MCF 10A (cell line): Measurements from ENCODE around the gene ASB3. TPM values are rescaled to one million over a fixed set of nuclear protein-coding genes. Genes with fewer than 3 reads are reported as not detected.

Source experiments
- BruUV-seq: library from RNA; stranded (reverse); fragments of 400-500 nt; replicated peaks from 2 replicates; lab custom pipeline; 2021; lab: Mats Ljungman, UMichigan
- CTCF ChIA-PET: fragments of 300-600 bp; sonication (Branson Sonifier 250); formaldehyde crosslinking; extraction: SDS; loops from one replicate; lab custom pipeline; 2021; ENCODE audit warnings: antibody characterized with exemption, inconsistent platforms; lab: Yijun Ruan, JAX
- POLR2A ChIA-PET: fragments of 300-600, 350-650 bp; sonication (Branson Sonifier 250); formaldehyde crosslinking; extraction: SDS; loops from one replicate; lab custom pipeline; 2020; ENCODE audit warnings: antibody characterized with exemption, inconsistent platforms; lab: Yijun Ruan, JAX
- DNase-seq: peaks from one replicate; pipeline ENCODE4 v3.0.0-alpha.2; 2018; ENCODE audit not compliant: unreplicated experiment
- H3K27ac Mint-ChIP-seq: one replicate; pipeline ENCODE4 v1.8.0; 2022; ENCODE audit warnings: mild to moderate bottlenecking, low read depth, mixed read lengths; ENCODE audit not compliant: unreplicated experiment
- H3K27me3 Mint-ChIP-seq: one replicate; pipeline ENCODE4 v1.8.0; 2022; ENCODE audit warnings: mixed read lengths; ENCODE audit not compliant: insufficient read depth, unreplicated experiment
- H3K36me3 Mint-ChIP-seq: one replicate; pipeline ENCODE4 v1.8.0; 2022; ENCODE audit warnings: mild to moderate bottlenecking, moderate library complexity, mixed read lengths; ENCODE audit not compliant: insufficient read depth, unreplicated experiment
- H3K4me1 Mint-ChIP-seq: one replicate; pipeline ENCODE4 v1.8.0; 2022; ENCODE audit warnings: mixed read lengths; ENCODE audit not compliant: insufficient read depth, unreplicated experiment
- H3K4me3 Mint-ChIP-seq: one replicate; pipeline ENCODE4 v1.8.0; 2022; ENCODE audit warnings: mild to moderate bottlenecking, moderate library complexity, mixed read lengths; ENCODE audit not compliant: unreplicated experiment
- H3K9me3 Mint-ChIP-seq: one replicate; pipeline ENCODE4 v1.8.0; 2022; ENCODE audit warnings: mixed read lengths; ENCODE audit not compliant: unreplicated experiment
- CTCF ChIP-seq: fragments of 200-600 bp; IDR thresholded peaks from one replicate; pipeline ENCODE4 v1.8.0; 2022; ENCODE audit warnings: antibody characterized with exemption, mild to moderate bottlenecking; ENCODE audit not compliant: unreplicated experiment
- intact Hi-C: fragments of 100-400 bp; cut with micrococcal nuclease; formaldehyde crosslinking; loops from 2 replicates; pipeline ENCODE4 v1.14.1; 2022
- total RNA-seq: library from RNA; stranded (reverse); gene quantifications from 2 replicates; pipeline ENCODE4 v1.2.3, GENCODE V29; 2022

Gene ASB3
- total RNA-seq, 1 experiment from 2014 or later: 19.7 TPM

- Mint-ChIP-seq H3K27me3 (no peaks in the 10 kb centered on the region), H3K27ac (no peak overlapping the region), H3K4me3 (no peak overlapping the region), H3K36me3 (no peaks in the 10 kb centered on the region), H3K4me1 (no peaks in the 10 kb centered on the region), H3K9me3 (no peaks in the 10 kb centered on the region)
- ChIA-PET CTCF (interaction anchor here (0.7 to 0.9 kb wide), 2 partner anchors 12 to 222 kb away, joined by 3 read pairs; no protein-coding TSS in a partner anchor), POLR2A (interaction anchor here (0.6 kb wide), 1 partner anchor 601 kb away, joined by 4 read pairs; no protein-coding TSS in a partner anchor)
- no peak for DNase-seq
- BruUV-seq: no TSS peak
- intact Hi-C loops: no loop called here
- TF ChIP-seq CTCF: no peak
Measured at GRCh38 chr2:53646788-53647187, 140.0 kb downstream of the ASB3 start.

GRCh38 chr2:53641290-53641689 is 145.5 kb downstream of the ASB3 start:
- Mint-ChIP-seq H3K4me3 (no peak overlapping the region), H3K27me3 (no peaks in the 10 kb centered on the region), H3K36me3 (no peaks in the 10 kb centered on the region), H3K27ac (no peak overlapping the region), H3K4me1 (no peaks in the 10 kb centered on the region), H3K9me3 (no peaks in the 10 kb centered on the region)
- TF ChIP-seq CTCF: no peak
- BruUV-seq: no TSS peak
- intact Hi-C loops: no loop called here
- no peak for DNase-seq
- POLR2A ChIA-PET: no interaction called here
- CTCF ChIA-PET: interaction anchor here (1.0 kb wide), 1 partner anchor 12 kb away, joined by 3 read pairs; no protein-coding TSS in a partner anchor

- Mint-ChIP-seq H3K9me3 (no peaks in the 10 kb centered on the region), H3K4me1 (no peaks in the 10 kb centered on the region), H3K27me3 (no peaks in the 10 kb centered on the region), H3K36me3 (no peaks in the 10 kb centered on the region), H3K4me3 (no peak overlapping the region), H3K27ac (no peak overlapping the region)
- no TSS peak for BruUV-seq
- ChIA-PET CTCF (interaction anchor here (0.6 to 1.0 kb wide), 2 partner anchors 13 to 87 kb away, joined by 3 to 4 read pairs; no protein-coding TSS in a partner anchor), POLR2A (no interaction called here)
- intact Hi-C loops: no loop called here
- DNase-seq: no peak
- TF ChIP-seq CTCF: no peak
Measured at GRCh38 chr2:53640466-53640865, 146.3 kb downstream of the ASB3 start.

- no peak overlapping the region for H3K27ac Mint-ChIP-seq
- intact Hi-C loops: no loop called here
- H3K9me3 Mint-ChIP-seq: no peaks in the 10 kb centered on the region
- H3K4me3 Mint-ChIP-seq: no peak overlapping the region
- peaks cover 12% of the 10 kb centered on the region for H3K4me1 Mint-ChIP-seq
- H3K27me3 Mint-ChIP-seq: no peaks in the 10 kb centered on the region
- TF ChIP-seq CTCF: no peak
- ChIA-PET CTCF (interaction anchor here (0.5 to 0.6 kb wide), 2 partner anchors 17 to 382 kb away, joined by 3 read pairs; no protein-coding TSS in a partner anchor), POLR2A (no interaction called here)
- DNase-seq: no peak
- H3K36me3 Mint-ChIP-seq: no peaks in the 10 kb centered on the region
- no TSS peak for BruUV-seq
Measured at GRCh38 chr2:53636596-53636995, 150.2 kb downstream of the ASB3 start.
